Non-pigmented ciliary epithelial cell (primary cell): ENCODE data around the gene PRKG1.

Experiments
- DNase-seq: peaks from one replicate; pipeline ENCODE4 v3.0.0-alpha.2; 2010; ENCODE audit warnings: low read depth

The PRKG1 gene

GRCh38 chr10:51076299-51076841, 2.1 kb downstream of the PRKG1 start:
- no peak for DNase-seq

DNA sequence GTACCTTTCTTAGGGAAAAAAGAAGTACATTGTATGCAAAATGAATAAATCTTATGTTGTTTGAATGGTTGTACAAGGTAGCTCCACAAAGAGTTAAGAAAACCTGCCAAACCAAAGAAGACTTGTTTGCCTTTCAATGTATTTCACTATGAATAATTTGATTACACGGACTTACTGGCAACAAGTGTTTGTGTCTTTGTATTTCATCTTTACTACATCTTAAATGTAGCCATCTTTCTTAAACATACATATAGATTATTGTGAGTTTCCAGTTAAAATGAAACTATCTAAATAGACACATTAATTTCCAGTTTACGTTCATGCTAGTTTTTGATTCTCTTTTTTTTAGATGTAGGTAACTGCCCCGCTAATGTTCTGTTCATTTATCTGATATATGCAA, 2.8 kb downstream of the PRKG1 start:
- DNase-seq, result no peak

GRCh38 chr10:51077507-51077906, 3.2 kb downstream of the PRKG1 start:
- no peak for DNase-seq

DNA sequence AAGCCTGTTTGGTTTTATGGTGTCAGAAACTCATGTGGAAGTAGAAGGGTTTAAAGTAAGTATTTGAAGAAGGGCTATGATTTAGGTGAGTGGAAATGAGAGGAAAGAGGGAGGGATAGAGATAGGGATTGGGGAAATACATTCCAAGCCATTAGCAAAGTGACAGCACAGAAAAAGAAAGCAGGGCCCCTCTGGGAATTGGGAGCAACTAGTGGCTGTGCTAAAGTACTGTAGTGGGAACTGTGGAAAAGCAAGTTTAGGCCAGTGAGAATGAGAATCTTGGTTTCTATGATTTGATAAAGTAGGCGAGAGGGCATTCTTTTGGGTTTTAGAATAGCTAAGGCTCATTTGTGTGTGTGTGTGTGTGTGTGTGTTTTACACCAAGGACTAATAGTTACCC, 5.0 kb downstream of the PRKG1 start:
- DNase-seq, result no peak

- no peak for DNase-seq
Observed at GRCh38 chr10:51079766-51080165, 5.5 kb downstream of the PRKG1 start.

GRCh38 chr10:51080311-51081006, 6.2 kb downstream of the PRKG1 start:
- no peak for DNase-seq

DNA sequence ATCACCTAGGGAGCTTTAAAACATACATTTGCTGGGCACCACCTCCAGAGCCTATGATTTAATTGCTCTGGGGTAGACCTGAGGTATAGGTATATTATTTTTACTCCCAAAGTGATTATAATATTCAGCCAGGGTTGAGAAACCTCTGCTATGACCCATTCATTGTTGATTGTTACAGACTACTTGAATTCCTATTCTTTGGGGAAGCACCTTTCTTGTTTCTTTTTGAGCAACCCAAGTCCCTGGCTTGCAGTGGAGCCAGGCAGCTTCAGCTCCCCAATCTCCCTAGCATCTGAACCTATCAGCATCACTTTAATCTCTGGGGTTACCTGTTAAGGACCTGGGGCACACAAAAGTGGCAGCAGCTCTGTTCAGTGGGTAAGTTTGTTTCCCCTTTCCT, 8.6 kb downstream of the PRKG1 start:
- DNase-seq, result no peak

GRCh38 chr10:51083356-51083853, 9.1 kb downstream of the PRKG1 start:
- no peak for DNase-seq

- DNase-seq, result no peak
Observed at GRCh38 chr10:51085204-51085603, 10.9 kb downstream of the PRKG1 start.

DNA sequence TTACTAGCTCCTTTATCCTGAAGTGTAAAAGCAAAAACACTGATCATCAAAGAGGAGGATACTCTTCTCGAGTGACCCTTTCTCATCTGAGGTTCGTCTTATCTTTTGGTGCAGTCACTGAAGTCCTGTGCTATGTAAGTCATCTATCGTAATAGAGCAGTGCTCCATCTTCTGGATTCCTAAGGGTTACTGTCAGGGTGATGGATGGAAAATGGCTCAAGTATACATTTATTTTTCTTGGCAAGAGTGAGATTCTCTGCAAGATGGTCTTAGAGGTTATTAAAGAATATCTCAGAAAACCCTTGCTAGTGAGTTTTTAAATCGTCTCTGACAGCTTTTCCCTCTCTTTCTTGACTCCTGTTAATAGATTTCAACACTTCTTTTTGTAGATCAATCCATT, 12.4 kb downstream of the PRKG1 start:
- no peak for DNase-seq

DNA sequence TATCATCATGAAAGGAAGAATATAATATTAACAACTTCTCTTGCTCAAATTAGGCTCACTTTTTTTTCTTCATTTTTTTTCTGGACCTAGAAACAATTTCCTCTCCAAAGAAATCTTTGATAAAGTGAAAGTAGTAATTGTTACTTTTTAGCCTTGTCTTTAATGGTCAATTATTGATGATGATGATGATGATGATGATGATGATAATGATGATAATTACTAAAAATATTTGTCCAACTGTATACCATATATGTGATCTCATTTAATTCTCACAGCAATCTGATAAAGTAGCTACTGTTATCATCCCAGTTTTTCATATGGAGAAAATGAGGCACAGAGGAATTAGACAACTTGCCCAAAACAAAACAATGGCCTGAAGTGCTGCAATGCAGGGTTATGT, 12.8 kb downstream of the PRKG1 start:
- no peak for DNase-seq

GRCh38 chr10:51090190-51090589, 15.9 kb downstream of the PRKG1 start:
- no peak for DNase-seq

DNA sequence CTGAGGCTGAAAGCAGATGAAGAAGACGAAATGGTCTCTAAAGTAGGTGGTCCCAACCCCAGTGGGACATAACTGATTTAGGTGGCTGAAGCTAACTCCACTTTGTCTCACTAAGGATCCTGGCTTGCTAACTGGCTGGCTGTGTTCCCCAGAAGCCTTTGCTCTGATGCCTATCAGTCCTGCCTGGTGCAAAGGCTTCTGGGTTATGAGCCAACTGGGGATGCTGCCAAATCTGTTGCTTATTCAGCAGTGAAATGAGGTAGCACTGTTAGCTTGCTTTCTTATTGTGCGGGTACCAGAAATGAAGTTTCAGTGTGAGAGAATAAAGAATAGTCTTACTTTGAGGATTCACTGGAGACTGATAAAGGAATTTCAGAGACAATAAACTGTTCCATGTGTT, 18.1 kb downstream of the PRKG1 start:
- no peak for DNase-seq

- no peak for DNase-seq
Observed at GRCh38 chr10:51095444-51095843, 21.2 kb downstream of the PRKG1 start.

- no peak for DNase-seq
Observed at GRCh38 chr10:51097546-51097945, 23.3 kb downstream of the PRKG1 start.

GRCh38 chr10:51100221-51100620, 25.9 kb downstream of the PRKG1 start:
- DNase-seq, result no peak

GRCh38 chr10:51103554-51104217, 29.4 kb downstream of the PRKG1 start:
- no peak for DNase-seq

- no peak for DNase-seq
Observed at GRCh38 chr10:51106311-51106945, 32.1 kb downstream of the PRKG1 start.

- DNase-seq, result no peak
Observed at GRCh38 chr10:51108406-51108805, 34.1 kb downstream of the PRKG1 start.

GRCh38 chr10:51109801-51110533, 35.7 kb downstream of the PRKG1 start:
- peak; percentile 40 for DNase-seq

DNA sequence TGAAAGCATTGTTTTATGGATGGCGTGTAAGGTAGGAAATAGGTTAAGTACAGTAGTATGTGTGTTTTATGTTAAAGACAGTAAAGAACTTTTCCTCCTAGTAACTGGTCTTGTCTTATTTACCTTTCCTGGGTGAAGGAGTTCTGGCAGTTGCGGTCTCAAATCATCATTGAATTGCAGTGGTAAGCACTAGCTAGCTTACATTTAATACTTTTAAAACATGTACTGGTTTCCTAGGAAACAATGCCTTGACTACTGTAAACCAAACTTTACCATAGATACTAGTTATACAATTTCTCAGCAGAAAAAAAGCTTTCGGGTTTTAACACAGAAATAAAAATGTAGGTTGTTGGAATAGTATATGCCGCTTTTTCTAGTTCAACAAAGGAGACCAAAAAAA, 37.7 kb downstream of the PRKG1 start:
- no peak for DNase-seq

- DNase-seq, result no peak
Observed at GRCh38 chr10:51113007-51113406, 38.7 kb downstream of the PRKG1 start.
